Measurements from ENCODE around the gene CFAP100.

The CFAP100 gene

DNA sequence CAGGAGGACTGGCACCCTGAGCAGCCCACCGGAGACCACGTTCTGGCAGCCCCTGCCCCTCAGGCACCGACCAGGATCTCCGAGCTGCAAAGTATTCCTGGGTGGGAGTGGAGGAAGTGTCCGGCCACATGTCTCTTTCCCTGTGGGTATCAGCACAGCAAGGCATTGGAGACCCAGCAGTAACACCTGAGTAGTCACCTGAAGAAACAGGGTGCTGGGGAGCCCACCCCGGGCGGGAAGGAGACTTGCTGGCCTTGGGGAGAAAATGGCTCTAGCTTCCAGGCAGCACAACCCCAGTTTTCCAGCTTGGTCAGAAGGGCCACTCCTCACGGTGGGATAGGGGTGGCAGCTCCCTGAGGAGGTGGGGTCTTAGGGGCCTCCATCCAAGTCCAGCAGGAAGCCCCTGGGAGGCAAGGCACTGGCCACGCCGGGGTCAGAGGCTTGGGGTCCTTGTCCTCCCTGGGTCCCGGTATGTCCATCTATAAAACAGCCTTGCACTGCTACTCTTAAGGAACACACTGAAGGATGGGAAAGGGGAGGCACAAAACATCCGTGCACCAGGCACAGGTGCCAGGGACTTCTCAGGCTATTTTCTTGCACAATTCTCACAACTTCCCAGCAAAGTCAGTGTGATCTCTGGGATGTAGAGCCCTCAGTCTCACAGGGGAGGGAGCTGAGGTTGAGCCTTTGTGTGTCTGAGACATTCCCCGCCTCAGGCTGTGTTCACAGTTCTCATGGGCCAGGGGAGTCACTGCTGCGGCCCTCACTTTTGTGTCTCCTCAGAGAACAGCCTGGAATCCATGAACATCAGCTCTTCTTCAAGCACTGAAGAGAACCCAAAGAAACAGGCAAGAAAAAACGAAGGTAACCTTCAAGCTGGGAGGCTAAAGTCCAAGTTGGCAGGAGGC, 11.9 kb downstream of the CFAP100 start:
- DNase-seq: no peak

GRCh38 chr3:126407412-126408044, 12.8 kb downstream of the CFAP100 start:
- DNase-seq: no peak

GRCh38 chr3:126408099-126408498, 13.4 kb downstream of the CFAP100 start:
- no peak for DNase-seq

- no peak for DNase-seq
Measured at GRCh38 chr3:126412841-126413692, 18.4 kb downstream of the CFAP100 start.

DNA sequence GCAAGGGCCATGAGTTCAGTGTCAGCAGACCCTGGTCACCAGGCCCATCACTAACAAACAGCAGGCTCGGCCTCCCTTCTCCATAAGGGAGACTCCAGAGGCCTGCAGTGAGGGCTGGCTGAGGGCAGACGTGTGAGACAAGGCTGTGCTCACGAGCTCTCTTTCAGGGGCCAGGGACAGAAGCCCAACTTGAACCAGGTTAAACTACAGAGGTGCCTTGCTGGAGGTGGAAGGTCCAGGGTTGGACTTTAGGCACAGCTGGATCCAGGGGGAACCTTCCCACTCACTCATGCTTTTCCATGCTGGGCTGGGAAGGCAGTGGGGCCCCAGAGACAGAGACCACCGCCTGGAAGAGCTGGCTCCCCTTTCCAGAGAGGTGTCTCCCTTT, 19.0 kb downstream of the CFAP100 start:
- DNase-seq: no peak

DNA sequence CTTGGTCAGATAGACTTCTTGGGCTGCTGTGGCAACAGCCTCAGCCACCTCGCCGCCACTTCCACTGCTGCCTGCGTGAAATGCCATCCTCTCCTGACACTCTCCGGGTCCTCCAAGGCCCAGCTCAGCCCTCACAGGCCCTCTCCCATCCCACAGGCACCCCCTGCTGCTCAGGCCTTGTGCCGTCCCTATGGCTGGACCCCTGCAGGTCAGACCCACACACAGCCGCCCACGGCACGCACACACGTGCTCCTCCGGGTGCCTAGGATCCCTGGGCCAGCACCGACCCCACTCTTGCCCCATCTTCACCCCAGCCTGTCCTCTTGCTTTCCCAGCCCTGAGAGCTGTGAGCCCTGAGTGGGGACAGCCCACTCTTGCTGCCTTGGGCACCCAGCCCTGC, 19.7 kb downstream of the CFAP100 start:
- DNase-seq: no peak

DNA sequence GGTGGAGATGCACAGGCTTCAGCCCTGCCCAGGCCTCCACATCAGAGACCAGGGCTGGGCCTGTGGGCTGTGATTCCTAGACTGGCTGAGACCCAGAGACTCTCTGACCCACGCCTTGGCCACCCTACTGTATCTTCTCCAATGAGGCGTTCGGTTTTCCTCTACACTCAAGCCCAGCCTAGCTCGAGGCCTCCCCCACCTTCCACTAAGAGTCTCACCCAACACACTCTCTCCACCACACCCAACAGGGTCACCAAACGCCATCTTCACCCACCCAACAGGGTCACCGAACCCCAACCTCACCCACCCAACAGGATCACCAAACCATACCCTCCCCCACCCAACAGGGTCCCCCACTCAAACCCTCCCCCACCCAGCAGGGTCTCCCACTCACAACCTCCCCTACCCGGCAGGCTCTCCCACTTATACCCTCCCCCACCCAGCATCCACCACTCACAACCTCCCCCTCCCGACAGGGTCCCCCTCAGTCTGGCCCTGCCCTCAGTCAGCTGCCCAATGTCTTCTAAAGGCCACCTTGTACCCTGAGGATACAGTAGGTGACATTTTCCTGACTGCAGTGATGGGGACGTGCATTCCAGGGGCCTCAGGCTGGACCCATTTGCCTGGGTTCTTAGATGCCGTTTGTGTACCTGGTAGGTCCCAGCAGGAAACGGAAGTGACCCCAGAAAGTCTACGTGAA, 20.4 kb downstream of the CFAP100 start:
- no peak for DNase-seq

- DNase-seq: no peak
Measured at GRCh38 chr3:126415661-126416591, 21.2 kb downstream of the CFAP100 start.

DNA sequence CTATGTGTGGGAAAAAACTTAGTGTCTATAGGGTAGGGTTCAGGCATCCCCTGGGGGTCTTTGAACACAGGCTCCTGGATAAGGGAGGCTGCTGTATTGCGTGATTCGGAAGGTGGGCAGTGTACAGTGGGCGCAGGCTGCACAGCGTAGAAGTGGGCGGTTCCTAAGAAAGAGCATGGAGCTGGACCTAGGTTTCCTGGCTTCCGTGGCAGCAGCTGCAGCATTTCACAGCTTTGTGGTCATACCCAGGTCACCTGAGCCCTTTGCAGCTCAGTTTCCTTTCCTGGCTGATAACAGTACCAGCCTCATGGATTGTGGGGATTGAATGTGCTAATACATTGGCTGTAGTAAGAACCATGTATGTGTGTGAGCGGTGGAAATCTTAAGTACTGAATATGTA, 22.2 kb downstream of the CFAP100 start:
- no peak for DNase-seq

DNA sequence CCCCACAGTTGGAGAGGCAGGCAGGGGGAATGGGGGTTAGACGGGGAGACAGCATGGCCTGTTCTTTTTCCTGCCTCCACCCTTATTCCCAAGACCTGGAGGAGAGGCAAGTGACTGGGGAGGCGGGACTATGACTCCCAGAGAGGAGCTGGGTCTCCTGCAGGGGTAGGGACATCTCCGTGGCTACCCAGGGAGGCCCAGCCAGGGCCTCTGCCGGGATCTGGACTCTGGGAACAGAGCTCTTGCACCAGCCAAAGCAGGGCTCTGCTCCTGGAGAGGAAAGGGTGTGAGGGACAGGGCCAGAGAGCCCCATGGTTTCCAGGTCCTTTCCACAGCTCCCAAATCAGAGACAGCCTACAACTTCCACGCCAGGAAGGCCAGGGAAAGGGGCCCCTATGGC, 22.8 kb downstream of the CFAP100 start:
- no peak for DNase-seq

DNA sequence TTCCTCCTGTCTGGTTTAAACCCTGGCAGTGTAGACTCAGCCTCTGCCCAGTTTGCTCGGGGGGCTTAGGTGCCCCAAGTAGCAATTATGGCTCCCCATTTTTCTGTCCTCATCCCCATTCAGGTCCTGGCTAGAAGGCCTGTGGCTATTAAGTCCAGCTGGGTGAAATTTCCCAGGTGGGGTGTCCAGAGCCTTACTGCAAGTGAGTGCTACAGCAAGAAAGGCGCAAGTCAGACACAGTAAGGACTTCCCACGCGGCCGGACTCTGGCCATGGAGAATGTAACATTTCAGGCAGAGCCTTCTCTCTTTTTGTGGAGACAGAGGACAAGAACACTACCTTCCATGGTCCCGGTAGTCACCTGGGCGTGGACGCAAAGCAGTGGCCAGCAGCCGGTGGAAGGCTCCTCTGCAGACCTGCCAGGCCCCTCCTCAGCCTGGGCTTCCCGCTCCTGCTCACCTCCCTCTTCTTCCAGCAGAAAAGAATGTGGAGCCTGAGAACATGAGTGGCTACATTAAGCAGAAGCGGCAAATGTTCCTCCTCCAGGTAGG, 23.3 kb downstream of the CFAP100 start:
- DNase-seq: no peak

DNA sequence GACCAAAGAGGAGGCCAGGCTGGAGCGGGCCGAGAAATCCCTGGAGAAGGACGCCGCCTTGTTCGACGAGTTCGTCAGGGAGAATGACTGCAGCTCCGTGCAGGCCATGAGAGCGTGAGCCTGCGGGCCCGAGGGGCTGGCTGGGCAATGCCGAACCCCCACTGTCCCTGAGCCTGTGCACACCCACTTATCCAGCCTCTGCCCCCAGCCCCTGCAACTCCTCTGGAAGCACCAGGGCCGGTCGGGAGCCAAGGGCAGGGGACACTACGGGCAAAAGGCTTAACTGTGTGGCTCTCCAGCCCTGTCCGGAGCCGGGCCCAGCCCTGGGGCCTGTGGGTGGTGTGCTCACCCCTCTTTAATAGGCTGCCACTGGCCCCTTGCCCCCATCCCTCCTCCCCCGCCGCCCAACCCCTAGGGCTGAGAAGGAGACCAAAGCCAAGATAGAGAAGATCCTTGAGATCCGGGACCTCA, 24.0 kb downstream of the CFAP100 start:
- no peak for DNase-seq

DNA sequence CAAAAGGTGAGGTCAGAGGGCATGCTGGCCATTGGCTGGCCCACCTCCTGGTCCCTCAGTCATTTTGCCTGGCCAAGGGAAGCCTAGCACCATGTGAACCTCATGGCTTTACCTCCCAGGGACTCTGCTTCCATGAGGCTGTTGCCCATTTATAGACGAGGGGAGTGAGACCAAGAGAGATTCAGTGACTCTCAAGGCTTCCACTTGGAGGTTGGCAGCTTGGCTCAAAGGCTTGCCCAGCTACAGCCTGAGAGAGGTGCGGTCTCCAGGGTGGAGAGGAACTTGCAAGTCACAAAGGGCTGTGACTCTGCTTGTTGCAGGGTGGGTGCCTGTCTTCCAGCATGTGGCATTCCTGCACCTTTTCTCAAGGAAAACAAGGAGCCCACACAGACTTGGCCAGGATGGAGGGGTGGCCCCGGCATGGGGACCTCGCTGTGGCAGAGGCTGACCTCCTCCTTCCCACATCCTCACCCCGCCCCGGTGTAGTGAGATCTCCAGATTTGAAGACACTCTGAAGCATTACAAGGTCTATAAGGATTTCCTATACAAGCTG, 24.5 kb downstream of the CFAP100 start:
- no peak for DNase-seq

GRCh38 chr3:126419886-126420786, 25.4 kb downstream of the CFAP100 start:
- DNase-seq: peak; percentile 3

GRCh38 chr3:126421573-126422119, 26.9 kb downstream of the CFAP100 start:
- DNase-seq: no peak

- DNase-seq: no peak
Measured at GRCh38 chr3:126422121-126422520, 27.4 kb downstream of the CFAP100 start.

GRCh38 chr3:126422571-126423091, 27.9 kb downstream of the CFAP100 start:
- DNase-seq: no peak

DNA sequence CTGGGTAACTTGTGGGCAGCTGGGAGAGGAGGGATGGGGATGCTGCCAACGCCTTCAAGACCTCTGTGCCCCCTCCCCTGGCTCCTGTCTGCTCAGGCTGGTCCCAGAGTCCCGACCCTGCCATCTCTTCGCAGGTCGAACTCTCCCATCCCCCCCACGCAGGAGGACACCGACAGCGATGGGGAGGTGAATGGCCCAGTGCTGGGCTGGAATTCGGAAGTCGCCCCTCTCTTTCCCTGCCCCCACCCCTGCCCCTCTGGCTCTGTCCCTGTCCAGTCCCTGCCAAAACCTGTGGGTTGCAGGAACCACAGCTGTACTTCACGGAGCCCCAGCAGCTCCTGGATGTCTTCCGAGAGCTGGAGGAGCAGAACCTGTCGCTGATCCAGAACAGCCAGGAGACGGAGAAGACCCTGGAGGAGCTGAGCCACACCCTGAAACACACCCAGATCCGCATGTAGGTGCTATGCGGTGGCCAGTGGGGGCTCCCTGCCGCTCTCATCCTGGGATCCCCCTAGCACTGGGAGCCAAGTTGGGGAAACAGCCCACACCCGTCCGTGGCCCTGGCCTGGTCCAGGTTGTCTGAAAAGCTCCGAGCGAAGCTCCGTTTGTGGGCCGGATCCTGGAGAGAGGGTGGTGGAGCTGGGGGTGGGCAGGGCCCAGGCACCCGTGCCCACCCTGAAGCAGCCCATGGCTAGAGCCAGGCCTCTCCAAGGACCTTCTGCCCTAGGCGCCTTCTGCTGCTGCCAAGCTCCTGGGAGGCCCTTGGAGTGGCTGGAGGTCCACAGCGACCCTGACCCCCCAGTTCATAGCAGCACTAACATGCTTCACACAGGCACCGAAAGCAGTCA, 28.7 kb downstream of the CFAP100 start:
- DNase-seq: no peak

All from fibroblast of skin of abdomen (primary cell).